K562 (cell line): ENCODE measurements around the gene TRIP10. TPM values are rescaled to one million over a fixed set of nuclear protein-coding genes. Genes with fewer than 3 reads are reported as not detected.

Experiments
- CGGBP1 ChIP-seq: fragments of 250-450 bp; sonication (Bioruptor Pico); IDR thresholded peaks from 2 replicates; pipeline ENCODE4 v1.9.0; 2021; ENCODE audit warnings: mild to moderate bottlenecking
- CREM ChIP-seq: IDR thresholded peaks from 2 replicates; pipeline ENCODE4 v1.6.1; 2014; ENCODE audit warnings: antibody characterized with exemption, low read depth
- DDX20 ChIP-seq: fragments of 450-650 bp; IDR thresholded peaks from 2 replicates; pipeline ENCODE4 v1.6.1; 2016; ENCODE audit warnings: missing genetic modification characterization, low read depth, mild to moderate bottlenecking, missing compliant biosample characterization, moderate library complexity
- FOXJ2 ChIP-seq: fragments of 200-800 bp; sonication (Bioruptor generic); IDR thresholded peaks from 2 replicates; pipeline ENCODE4 v1.6.1; 2016; ENCODE audit warnings: missing genetic modification characterization, missing compliant biosample characterization
- FOXP4 ChIP-seq: sonication (generic); formaldehyde crosslinking; IDR thresholded peaks from 2 replicates; pipeline ENCODE4 v1.8.0; 2022; ENCODE audit warnings: mild to moderate bottlenecking, missing genetic modification reagents, borderline replicate concordance
- HDGF ChIP-seq: fragments of 450-650 bp; IDR thresholded peaks from 2 replicates; pipeline ENCODE4 v1.6.1; 2016
- HEY1 ChIP-seq: fragments of 250-450 bp; sonication (Bioruptor Pico); IDR thresholded peaks from 2 replicates; pipeline ENCODE4 v1.5.0; 2020; ENCODE audit warnings: mild to moderate bottlenecking, moderate library complexity, borderline replicate concordance
- HLTF ChIP-seq: fragments of 450-650 bp; IDR thresholded peaks from 2 replicates; pipeline ENCODE4 v1.6.1; 2016
- HMG20B ChIP-seq: fragments of 250-450 bp; sonication (Bioruptor Pico); IDR thresholded peaks from 2 replicates; pipeline ENCODE4 v1.5.0; 2021; ENCODE audit warnings: mild to moderate bottlenecking
- HNRNPH1 ChIP-seq: fragments of 200-400 bp; formaldehyde crosslinking; optimal IDR thresholded peaks from 2 replicates; pipeline ENCODE3; 2017; ENCODE audit warnings: low read depth, mild to moderate bottlenecking, low read length, moderate library complexity
- HOXB6 ChIP-seq: fragments of 250-450 bp; sonication (Bioruptor Pico); IDR thresholded peaks from 2 replicates; pipeline ENCODE4 v1.5.1; 2022; ENCODE audit warnings: mild to moderate bottlenecking, borderline replicate concordance
- MCM2 ChIP-seq: fragments of 450-650 bp; IDR thresholded peaks from 2 replicates; pipeline ENCODE4 v1.6.1; 2017; ENCODE audit warnings: low read depth, mild to moderate bottlenecking
- MEIS2 ChIP-seq: fragments of 450-650 bp; IDR thresholded peaks from 2 replicates; pipeline ENCODE4 v1.6.1; 2014; ENCODE audit warnings: mild to moderate bottlenecking; ENCODE audit not compliant: partially characterized antibody
- NCOA4 ChIP-seq: fragments of 450-650 bp; IDR thresholded peaks from 2 replicates; pipeline ENCODE4 v1.6.1; 2018; ENCODE audit warnings: mild to moderate bottlenecking; ENCODE audit not compliant: partially characterized antibody
- POU5F1 ChIP-seq: fragments of 150-350 bp; IDR thresholded peaks from 2 replicates; pipeline ENCODE4 v1.6.1; 2014; ENCODE audit warnings: borderline replicate concordance, low read length, low read depth, mild to moderate bottlenecking; ENCODE audit not compliant: partially characterized antibody
- RCOR1 ChIP-seq, 2 experiments: IDR thresholded peaks; 2 replicates each; pipeline ENCODE4 v1.6.1; 2012; ENCODE audit warnings: low read depth in 2 of 2, low read length in 2 of 2, borderline replicate concordance in 1 of 2, improper control_type of control experiment in 1 of 2
- SAFB2 ChIP-seq: fragments of 200-400 bp; formaldehyde crosslinking; IDR thresholded peaks from 2 replicates; pipeline ENCODE4 v1.6.1; 2018; ENCODE audit warnings: borderline replicate concordance, low read length, low read depth, moderate library complexity; ENCODE audit not compliant: severe bottlenecking
- SETDB1 ChIP-seq: IDR thresholded peaks from one replicate; pipeline ENCODE4 v1.6.1; 2012; ENCODE audit warnings: low read length, control low read depth, inconsistent platforms
- SREBF1 ChIP-seq: fragments of 150-350 bp; IDR thresholded peaks from 2 replicates; pipeline ENCODE4 v1.6.1; 2014; ENCODE audit warnings: antibody characterized with exemption, low read depth, low read length, borderline replicate concordance
- SREBF2 ChIP-seq: sonication (generic); formaldehyde crosslinking; IDR thresholded peaks from 2 replicates; pipeline ENCODE4 v1.4.0; 2020; ENCODE audit warnings: mild to moderate bottlenecking, missing genetic modification reagents
- TAF15 ChIP-seq: fragments of 200-400 bp; formaldehyde crosslinking; IDR thresholded peaks from 2 replicates; pipeline ENCODE4 v1.6.1; 2017; ENCODE audit warnings: mild to moderate bottlenecking, low read depth, low read length, moderate library complexity
- TAF7 ChIP-seq: fragments of 450-650 bp; IDR thresholded peaks from 2 replicates; pipeline ENCODE4 v1.6.1; 2016; ENCODE audit warnings: missing genetic modification characterization, missing compliant biosample characterization
- TCF7L2 ChIP-seq: fragments of 150-350 bp; IDR thresholded peaks from 2 replicates; pipeline ENCODE4 v1.6.1; 2016; ENCODE audit warnings: low read depth, mild to moderate bottlenecking, low read length, moderate library complexity
- TEAD1 ChIP-seq, 2 experiments: fragments of 450-650 bp in 1 of 2; sonication (generic) in 1 of 2; formaldehyde crosslinking; IDR thresholded peaks; 2 replicates each; pipeline versions ENCODE4 v1.4.0 to v1.8.0; 2020 to 2022; ENCODE audit warnings: mild to moderate bottlenecking in 2 of 2, missing genetic modification reagents in 1 of 2
- ZNF165 ChIP-seq: fragments of 250-450 bp; sonication (Bioruptor Pico); IDR thresholded peaks from 2 replicates; pipeline ENCODE4 v1.4.0; 2020; ENCODE audit warnings: borderline replicate concordance
- ZNF263 ChIP-seq: sonication (generic); formaldehyde crosslinking; IDR thresholded peaks from 2 replicates; pipeline ENCODE4 v1.8.0; 2022; ENCODE audit warnings: mild to moderate bottlenecking, missing genetic modification reagents, borderline replicate concordance
- polyA plus RNA-seq, 8 experiments: library from polyadenylated mRNA; depleted of rRNA in 4 of 8; stranded (reverse) in 5 of 8; unstranded in 3 of 8; fragments of >200 nt; fragmentation: Nextera tagmentation in 2 of 8; fragmentation: Illumina TruSeq in 1 of 8; extraction: Ambion mirVana in 2 of 8; extraction: Trizol in 1 of 8; gene quantifications; 2 replicates each; pipeline versions ENCODE4 v1.2.1 to v1.2.3, GENCODE V29; 2011 to 2014; ENCODE audit warnings: inconsistent platforms in 1 of 8, missing spikeins in 1 of 8
- total RNA-seq, 7 experiments: library from RNA; depleted of rRNA in 6 of 7; stranded (reverse); fragments of >200 nt in 6 of 7; fragmentation: Illumina TruSeq in 2 of 7; extraction: Trizol in 2 of 7; gene quantifications; 2 replicates each; pipeline versions ENCODE4 v1.2.1 to v1.2.3, GENCODE V29; 2011 to 2021; ENCODE audit warnings: low replicate concordance in 1 of 7

The TRIP10 gene
- total and polyA plus RNA-seq, 9 of the 15 experiments (the other 6 are each of a cell fraction or from before 2014, with no cell fraction given), result 1.2 to 66.8 (median 36.1) TPM

- TF ChIP-seq POU5F1 (no peak), CGGBP1 (CRISPR knock-in tag) (no peak), HNRNPH1 (no peak), SREBF2 (CRISPR knock-in tag) (no peak), SAFB2 (no peak), HMG20B (CRISPR knock-in tag) (no peak), HLTF (no peak), CREM (peak; percentile 62), HEY1 (CRISPR knock-in tag) (no peak), TEAD1 (CRISPR knock-in tag; IDR thresholded peaks at IDR 0.05) (no peak), SETDB1 (no peak), DDX20 (tag) (no peak), ZNF165 (no peak), TCF7L2 (no peak), SREBF1 (no peak), RCOR1 (IDR thresholded peaks at IDR 0.05; ENCODE audit: borderline replicate concordance in 1 of 2, low read depth in 2 of 2, low read length in 2 of 2) (no peak), FOXJ2 (no peak), HOXB6 (no peak), MEIS2 (peak; percentile 9), TAF15 (no peak), HDGF (no peak), ZNF263 (no peak; the same call in 1 of the 2 replicates), FOXP4 (CRISPR knock-in tag) (no peak), NCOA4 (no peak), MCM2 (no peak), TAF7 (tag) (no peak)
These were observed 5.3 kb upstream of the TRIP10 start (continued) for GRCh38 chr19:6734096-6734696.
